HG02885 (cell line): Measurements from ENCODE around the gene STAT5B.
A peak's percentile ranks its signal among the peaks of the same experiment; 100 is the strongest.
"Not testable (repeated sequence)": the region's sequence is repeated elsewhere in the genome, so short reads cannot be mapped to it uniquely, and the experiment has no call there.

Source experiments
- ATAC-seq: cut with Tn5 transposase; IDR thresholded peaks from one replicate; pipeline ENCODE4 v1.9.1; 2021; ENCODE audit warnings: mild to moderate bottlenecking; ENCODE audit not compliant: unreplicated experiment, poor library complexity

The STAT5B gene

GRCh38 chr17:42271006-42271778 is 5.0 kb downstream of the STAT5B start:
- ATAC-seq = no peak

GRCh38 chr17:42270596-42270995 is 5.6 kb downstream of the STAT5B start:
- ATAC-seq = no peak

- no peak for ATAC-seq
Observed at GRCh38 chr17:42270170-42270535, 6.0 kb downstream of the STAT5B start.

- no peak for ATAC-seq
Observed at GRCh38 chr17:42268236-42268635, 8.0 kb downstream of the STAT5B start.

- no peak for ATAC-seq
Observed at GRCh38 chr17:42266918-42267766, 9.0 kb downstream of the STAT5B start.

GRCh38 chr17:42266462-42266861 is 9.7 kb downstream of the STAT5B start:
- no peak for ATAC-seq

GRCh38 chr17:42264366-42264765 is 11.8 kb downstream of the STAT5B start:
- not testable (repeated sequence) for ATAC-seq

- no peak for ATAC-seq
Observed at GRCh38 chr17:42260318-42260717, 15.9 kb downstream of the STAT5B start.

- no peak for ATAC-seq
Observed at GRCh38 chr17:42255445-42255844, 20.7 kb downstream of the STAT5B start.

- no peak for ATAC-seq
Observed at GRCh38 chr17:42253578-42253977, 22.6 kb downstream of the STAT5B start.

- no peak for ATAC-seq
Observed at GRCh38 chr17:42252597-42253550, 23.3 kb downstream of the STAT5B start.

- no peak for ATAC-seq
Observed at GRCh38 chr17:42251115-42251514, 25.1 kb downstream of the STAT5B start.

- no peak for ATAC-seq
Observed at GRCh38 chr17:42249681-42250446, 26.3 kb downstream of the STAT5B start.

GRCh38 chr17:42248351-42249179 is 27.6 kb downstream of the STAT5B start:
- ATAC-seq = peak; percentile 67

GRCh38 chr17:42247734-42248133 is 28.5 kb downstream of the STAT5B start:
- no peak for ATAC-seq

GRCh38 chr17:42246515-42246914 is 29.7 kb downstream of the STAT5B start:
- no peak for ATAC-seq

- ATAC-seq = not testable (repeated sequence)
Observed at GRCh38 chr17:42245183-42245582, 31.0 kb downstream of the STAT5B start.

- ATAC-seq = not testable (repeated sequence)
Observed at GRCh38 chr17:42244116-42244515, 32.1 kb downstream of the STAT5B start.

GRCh38 chr17:42243493-42243982 is 32.7 kb downstream of the STAT5B start:
- no peak for ATAC-seq
